Measurements from ENCODE around the gene SMCO4.
"Not testable (repeated sequence)": the region's sequence is repeated elsewhere in the genome, so short reads cannot be mapped to it uniquely, and the experiment has no call there.

Gene SMCO4, protein sequence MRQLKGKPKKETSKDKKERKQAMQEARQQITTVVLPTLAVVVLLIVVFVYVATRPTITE

GRCh38 chr11:93543292-93543977 lies at the start of gene SMCO4:
SMCO4 (minus strand) TSS chr11:93543391; CDS start chr11:93479189, 64,202 bp downstream.
- DNase-seq: peak; percentile 66

- DNase-seq: no peak
Measured at GRCh38 chr11:93591247-93591898, 48.2 kb upstream of the SMCO4 start.

- DNase-seq: no peak
Measured at GRCh38 chr11:93589347-93589746, 46.2 kb upstream of the SMCO4 start.

GRCh38 chr11:93587858-93588581 lies 44.8 kb upstream of the SMCO4 start:
- no peak for DNase-seq

DNA sequence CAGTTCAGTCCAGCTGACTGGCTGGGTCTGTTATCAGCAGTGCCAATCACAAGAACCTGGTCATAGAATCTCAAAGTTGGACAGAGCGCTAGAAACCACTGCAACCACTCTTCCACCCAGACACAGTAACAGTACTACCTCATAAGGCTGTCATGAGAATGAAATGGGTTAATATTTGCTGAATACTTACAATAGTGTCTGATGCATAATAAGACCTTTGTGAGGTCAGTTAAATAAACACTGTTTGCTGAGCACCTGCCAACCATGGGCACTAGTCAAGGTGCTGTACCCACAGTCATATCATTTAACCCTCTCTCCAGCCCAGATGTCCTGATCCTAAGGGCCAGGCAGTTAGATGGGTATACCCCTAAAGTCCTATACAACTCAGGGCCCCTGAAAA lies 44.2 kb upstream of the SMCO4 start:
- DNase-seq: not testable (repeated sequence)

- no peak for DNase-seq
Measured at GRCh38 chr11:93585758-93586157, 42.6 kb upstream of the SMCO4 start.

DNA sequence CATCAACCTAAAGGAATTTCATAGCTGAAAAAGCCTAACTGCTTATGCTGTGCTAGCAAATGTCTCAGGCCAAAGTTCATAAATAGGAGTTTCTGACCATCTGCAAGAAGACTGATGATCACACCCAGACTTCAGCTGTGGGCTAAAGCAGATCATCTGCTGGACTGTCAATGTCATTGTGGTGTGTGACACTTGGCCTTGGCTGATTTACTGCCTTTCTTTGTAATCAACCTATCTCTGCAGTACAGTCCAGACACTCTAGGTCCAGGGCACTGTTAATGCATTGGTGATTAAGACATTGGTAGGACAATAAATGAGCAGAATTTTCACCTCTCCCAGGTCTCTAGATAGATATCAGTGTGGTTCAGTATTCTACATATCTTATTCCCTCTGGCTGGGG lies 40.3 kb upstream of the SMCO4 start:
- DNase-seq: no peak

GRCh38 chr11:93579187-93579751 lies 36.1 kb upstream of the SMCO4 start:
- no peak for DNase-seq

- DNase-seq: no peak
Measured at GRCh38 chr11:93577286-93577685, 34.1 kb upstream of the SMCO4 start.

GRCh38 chr11:93576870-93577269 lies 33.7 kb upstream of the SMCO4 start:
- DNase-seq: not testable (repeated sequence)

DNA sequence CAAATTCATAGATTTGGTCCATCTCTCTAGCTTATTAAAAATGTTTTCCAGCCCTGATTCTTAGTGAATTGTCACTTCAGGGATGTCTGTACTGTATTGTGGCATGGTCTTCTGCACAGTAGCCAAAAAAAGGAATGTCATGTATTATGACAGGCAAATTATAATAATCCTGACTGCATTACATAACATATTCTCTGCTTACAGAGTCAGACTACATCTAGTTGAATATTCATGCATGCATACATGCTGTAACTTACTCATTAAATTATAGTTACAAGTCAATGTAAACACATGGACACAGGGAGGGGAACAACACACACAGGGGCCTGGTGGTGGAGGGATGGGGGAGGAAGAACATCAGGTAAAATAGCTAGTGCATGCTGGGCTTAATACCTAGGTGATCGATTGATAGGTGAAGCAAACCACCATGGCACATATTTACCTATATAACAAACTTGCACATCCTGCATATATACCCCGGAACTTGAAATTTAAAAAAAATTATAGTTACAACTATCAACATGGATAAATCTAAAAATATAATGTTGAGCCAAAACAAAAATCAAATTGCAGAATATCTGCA lies 31.5 kb upstream of the SMCO4 start:
- no peak for DNase-seq

GRCh38 chr11:93573184-93573583 lies 30.0 kb upstream of the SMCO4 start:
- DNase-seq: no peak

DNA sequence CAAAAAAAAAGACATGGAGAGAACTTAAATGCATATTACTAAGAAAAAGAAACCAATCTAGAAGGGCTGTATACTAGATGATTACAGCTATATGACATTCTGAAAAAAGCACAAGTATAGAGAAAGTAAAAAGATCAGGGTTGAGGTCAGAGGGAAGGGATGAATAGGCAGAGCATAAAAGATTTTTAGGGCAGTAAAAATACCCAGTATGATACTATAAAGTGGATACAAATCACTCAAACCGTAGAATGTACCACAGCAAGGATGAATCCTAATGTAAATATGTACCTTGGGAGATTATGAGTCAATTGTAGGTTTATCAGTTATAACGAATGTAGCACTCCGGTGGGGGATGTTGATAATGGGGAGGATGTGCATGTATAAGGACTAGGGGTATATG lies 29.4 kb upstream of the SMCO4 start:
- no peak for DNase-seq

DNA sequence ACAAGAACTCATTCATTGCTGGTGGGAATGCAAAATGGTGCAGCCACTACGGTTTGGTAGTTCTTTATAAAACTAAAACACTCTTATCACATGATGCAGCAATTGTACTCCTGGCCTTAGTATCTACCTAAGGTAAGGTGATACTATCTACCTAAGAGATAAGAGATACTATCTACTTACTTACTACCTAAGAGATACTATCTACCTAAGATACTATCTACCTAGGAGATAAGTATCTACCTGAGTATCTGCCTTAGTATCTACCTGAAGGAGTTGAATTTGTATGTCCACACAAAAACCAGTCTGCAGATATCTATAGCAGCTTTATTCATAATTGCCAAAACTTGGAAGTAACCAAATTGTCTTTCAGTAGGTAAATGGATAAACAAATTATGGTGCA lies 29.0 kb upstream of the SMCO4 start:
- DNase-seq: no peak

GRCh38 chr11:93571612-93572011 lies 28.4 kb upstream of the SMCO4 start:
- no peak for DNase-seq

GRCh38 chr11:93570759-93571413 lies 27.7 kb upstream of the SMCO4 start:
- no peak for DNase-seq

DNA sequence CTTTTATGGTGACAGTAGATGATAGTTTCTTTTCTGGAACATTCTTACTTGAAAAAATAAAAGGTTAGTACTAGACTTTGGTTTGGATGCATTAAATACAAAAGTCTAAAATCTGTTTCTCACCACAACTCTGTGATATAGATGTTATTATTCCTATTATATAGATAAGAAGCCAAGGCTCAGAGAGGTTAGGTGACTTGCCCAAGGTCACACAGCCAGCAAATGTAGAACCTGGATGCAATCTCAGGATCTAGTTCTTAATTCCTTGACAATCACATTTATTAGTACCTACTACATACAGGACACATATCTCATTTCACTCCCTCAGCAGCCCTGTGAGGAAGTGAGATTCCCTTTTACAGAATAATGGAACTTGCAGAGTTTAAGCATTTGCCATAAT lies 26.3 kb upstream of the SMCO4 start:
- DNase-seq: no peak

DNA sequence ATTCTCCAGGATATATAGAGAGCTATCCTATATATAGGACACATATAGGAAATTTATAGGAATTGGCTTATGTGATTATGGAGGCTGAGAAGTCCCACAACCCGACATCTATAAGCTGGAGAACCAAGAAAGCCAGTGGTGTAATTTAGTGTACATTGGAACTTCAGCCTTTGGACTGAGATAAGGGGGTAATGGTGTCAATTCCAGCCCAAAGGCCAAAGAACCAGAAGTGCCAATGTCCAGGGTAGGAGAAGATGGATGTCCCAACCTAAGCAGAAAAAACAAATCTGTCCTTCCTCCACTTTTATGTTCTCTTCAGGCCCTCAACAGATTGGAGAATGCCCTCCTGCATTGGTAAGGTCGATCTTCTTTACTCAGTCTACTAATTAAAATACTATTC lies 25.5 kb upstream of the SMCO4 start:
- no peak for DNase-seq

- DNase-seq: no peak
Measured at GRCh38 chr11:93567401-93567895, 24.3 kb upstream of the SMCO4 start.

GRCh38 chr11:93564895-93565294 lies 21.7 kb upstream of the SMCO4 start:
- DNase-seq: no peak

- no peak for DNase-seq
Measured at GRCh38 chr11:93563857-93564256, 20.7 kb upstream of the SMCO4 start.

DNA sequence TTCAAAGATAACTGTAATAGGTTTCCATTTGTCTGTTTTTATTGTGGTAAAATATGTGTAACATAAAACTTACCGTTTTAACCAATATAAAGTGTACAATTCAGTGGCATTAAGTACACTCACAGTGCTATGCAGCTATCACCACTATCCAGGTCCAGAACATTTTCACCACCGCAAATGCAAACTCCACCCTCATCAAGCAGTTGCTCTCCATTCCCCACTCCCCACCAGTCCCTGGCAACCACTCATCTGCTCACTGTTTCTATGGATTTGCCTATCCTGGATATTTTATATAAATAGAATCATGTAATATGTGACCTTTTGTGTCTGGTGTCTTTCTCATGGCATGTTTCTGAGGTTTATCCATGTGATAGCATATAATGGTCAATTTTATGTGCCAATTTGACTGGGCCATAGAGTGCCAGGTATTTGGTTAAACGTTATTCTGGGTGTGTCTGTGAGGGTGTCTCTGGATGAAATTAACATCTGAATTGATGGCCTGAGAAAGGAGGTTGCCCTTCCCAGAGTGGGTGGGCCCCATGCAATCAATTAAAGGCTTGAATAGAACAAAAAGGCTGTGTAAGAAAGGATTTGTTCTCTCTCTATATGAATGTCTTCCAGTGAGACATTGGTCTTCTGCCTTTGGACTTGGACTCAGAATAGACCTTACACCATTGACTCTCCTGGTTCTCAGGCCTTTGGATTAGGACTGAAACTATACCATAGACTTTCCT lies 17.2 kb upstream of the SMCO4 start:
- no peak for DNase-seq

Data from CD4-positive, alpha-beta T cell treated with Interferon gamma for 1 hour (primary cell).